Adrenal gland (tissue), 12 donors: Measurements from ENCODE around the gene IL6R. TPM values are rescaled to one million over a fixed set of nuclear protein-coding genes. Genes with fewer than 3 reads are reported as not detected.

Source experiments
- DNase-seq, 7 donors: peaks; one replicate each; pipeline ENCODE4 v3.0.0-alpha.2; 2019 to 2020
- H3K27ac ChIP-seq, 5 donors: fragments of 200-600 bp; sonication (generic) in 4 of 5; 1 replicate in 3 of 5; 2 replicates in 2 of 5; pipeline versions ENCODE4 v1.5.1 to v1.8.0; 2016 to 2020; ENCODE audit warnings: mild to moderate bottlenecking in 1 of 5
- H3K27me3 ChIP-seq: fragments of 200-600 bp; 2 replicates; pipeline ENCODE4 v1.8.0; 2021
- H3K36me3 ChIP-seq, 2 donors: fragments of 200-600 bp; replicated peaks in 1 of 2; 1 replicate in 1 of 2; 2 replicates in 1 of 2; pipeline versions ENCODE4 v1.5.1 to v1.8.0; 2018 to 2022
- H3K4me1 ChIP-seq, 2 donors: fragments of 200-600 bp; replicated peaks in 1 of 2; 1 replicate in 1 of 2; 2 replicates in 1 of 2; pipeline versions ENCODE4 v1.5.1 to v1.8.0; 2018 to 2021
- H3K4me3 ChIP-seq, 4 donors: fragments of 200-600 bp; sonication (generic) in 3 of 4; one replicate each; pipeline ENCODE4 v1.5.1; 2016 to 2018
- H3K9me3 ChIP-seq, 3 donors: fragments of 200-600 bp; sonication (generic) in 1 of 3; replicated peaks in 1 of 3; 1 replicate in 2 of 3; 2 replicates in 1 of 3; pipeline versions ENCODE4 v1.5.1 to v1.8.0; 2016 to 2021
- CTCF ChIP-seq, 6 experiments: fragments of 450-650 bp in 4 of 6; fragments of 200-600 bp in 2 of 6; sonication (generic) in 1 of 6; IDR thresholded peaks; 1 replicate in 5 of 6; 2 replicates in 1 of 6; pipeline versions ENCODE4 v1.5.1 to v1.8.0; 2016 to 2021; ENCODE audit warnings: antibody characterized with exemption in 6 of 6, mild to moderate bottlenecking in 2 of 6, moderate library complexity in 1 of 6
- POLR2A ChIP-seq, 2 donors: fragments of 450-650 bp; IDR thresholded peaks; one replicate each; pipeline ENCODE4 v1.6.1; 2017; ENCODE audit warnings: antibody characterized with exemption in 2 of 2, mild to moderate bottlenecking in 2 of 2, moderate library complexity in 1 of 2
- WGBS, 4 donors: extraction: QIAGEN DNeasy Blood & Tissue Kit in 2 of 4; methylation state at CpG; one replicate each; pipeline versions ENCODE4 v1.1.5 to v1.1.7; 2013 to 2017; 5-methylcytosine and 5-hydroxymethylcytosine counted together
- intact Hi-C, 2 donors: fragments of 100-400 bp; cut with DNase I; formaldehyde crosslinking; loops; one replicate each; pipeline versions ENCODE4 v1.14.1 to v1.15.0; 2022 to 2023
- polyA plus RNA-seq, 3 donors: library from polyadenylated mRNA; stranded (reverse); fragments of 200-250 nt in 2 of 3; fragments of 350-450 nt in 1 of 3; fragmentation: Illumina TruSeq in 1 of 3; extraction: RNeasy Lipid Tissue Mini Kit (QIAGEN cat#74804) in 1 of 3; gene quantifications; one replicate each; pipeline ENCODE4 v1.2.3, GENCODE V29; 2013 to 2014
- total RNA-seq, 9 donors: library from RNA; depleted of rRNA in 4 of 9; stranded (reverse); fragments of >200 nt in 4 of 9; fragments of 120-200 nt in 1 of 9; fragmentation: NEBNext Ultra II Directional in 1 of 9; extraction: Animal tissue kit (Norgen Biotek cat#: 25700) in 1 of 9; gene quantifications; one replicate each; pipeline versions ENCODE4 v1.1.0 to v1.2.4, GENCODE V29; 2013 to 2023
- donor health status: healthy with polysubstance abuse.
- donor health status: Bipolar disorder and iron deficiency.
- donor health status: DM: yes; HTN: yes; CAD: no.
- donor health status: DM: no; HTN: no; CAD: no.
- donor health status: DM: no; HTN: no; CAD: no.
- donor health status: DM: yes; HTN: yes; CAD: no.

The IL6R gene
- total and polyA plus RNA-seq, 12 donors, result 4.4 to 43.0 (median 13.6) TPM

DNA sequence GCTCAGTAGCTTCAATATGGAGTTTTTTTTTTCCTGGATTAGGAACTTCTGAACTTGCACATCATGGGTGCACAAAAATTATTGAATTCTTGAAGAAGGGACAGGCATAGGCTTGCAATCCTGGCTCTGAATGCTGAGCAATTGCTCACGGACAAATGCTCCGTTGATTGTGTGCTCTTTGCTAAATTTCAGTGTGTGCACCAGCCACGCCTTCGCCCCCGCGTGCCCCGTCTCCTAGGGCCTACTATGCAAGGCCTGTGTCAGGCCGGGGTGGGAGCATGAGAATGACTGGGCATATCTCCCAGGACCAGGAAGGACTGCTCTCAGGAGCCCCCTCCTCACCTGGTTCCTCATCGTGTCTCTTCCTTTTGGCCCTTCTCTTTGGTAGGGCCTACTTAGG lies 17.4 kb downstream of the IL6R start:
- Histone ChIP-seq H3K36me3 (no peaks in the 10 kb centered on the region), H3K27ac (peak overlapping the region in 3 of 5 donors; percentile 64 to 99 (median 66)), H3K4me1 (peaks cover 75 to 81% of the 10 kb centered on the region in 2 donors), H3K4me3 (no peak overlapping the region), H3K9me3 (no peaks in the 10 kb centered on the region), H3K27me3 (no peaks in the 10 kb centered on the region)
- 74 to 89% (median 84%) methylated on average over 8 to 9 of the region's 9 CpGs for WGBS, 4 donors
- no peak for DNase-seq
- intact Hi-C loops, result no loop called here
- TF ChIP-seq POLR2A (IDR thresholded peaks at IDR 0.05) (no peak), CTCF (IDR thresholded peaks at IDR 0.05) (no peak)

GRCh38 chr1:154423304-154423987 lies 18.3 kb downstream of the IL6R start:
- no peak for TF ChIP-seq CTCF (IDR thresholded peaks at IDR 0.05)
- TF ChIP-seq POLR2A (IDR thresholded peaks at IDR 0.05), result peak in 1 of 2 donors; percentile 14
- Histone ChIP-seq H3K36me3 (no peaks in the 10 kb centered on the region), H3K9me3 (no peaks in the 10 kb centered on the region), H3K27me3 (no peaks in the 10 kb centered on the region), H3K27ac (peak overlapping the region; percentile 1 to 99 (median 66)), H3K4me1 (peaks cover 75 to 81% of the 10 kb centered on the region in 2 donors), H3K4me3 (peak overlapping the region in 1 of 4 donors; percentile 12)
- intact Hi-C loops, result no loop called here
- 19 to 27% (median 26%) methylated on average over 5 of the region's 5 CpGs for WGBS, 4 donors
- DNase-seq, result peak in 3 of 7 donors; percentile 47 to 60 (median 59)

GRCh38 chr1:154423988-154424326 lies 18.8 kb downstream of the IL6R start:
- H3K4me1 ChIP-seq, result peaks cover 74 to 79% of the 10 kb centered on the region in 2 donors
- intact Hi-C loops, result no loop called here
- peak overlapping the region in 1 of 4 donors; percentile 12 for H3K4me3 ChIP-seq
- H3K9me3 ChIP-seq, result no peaks in the 10 kb centered on the region
- H3K27ac ChIP-seq, result peak overlapping the region in 4 of 5 donors; percentile 1 to 99 (median 74)
- no peaks in the 10 kb centered on the region for H3K27me3 ChIP-seq
- TF ChIP-seq CTCF (IDR thresholded peaks at IDR 0.05), result no peak
- TF ChIP-seq POLR2A (IDR thresholded peaks at IDR 0.05), result no peak
- WGBS, 4 donors, result 30 to 73% (median 50%) methylated on average over 2 to 7 of the region's 7 CpGs
- H3K36me3 ChIP-seq, result no peaks in the 10 kb centered on the region
- no peak for DNase-seq

DNA sequence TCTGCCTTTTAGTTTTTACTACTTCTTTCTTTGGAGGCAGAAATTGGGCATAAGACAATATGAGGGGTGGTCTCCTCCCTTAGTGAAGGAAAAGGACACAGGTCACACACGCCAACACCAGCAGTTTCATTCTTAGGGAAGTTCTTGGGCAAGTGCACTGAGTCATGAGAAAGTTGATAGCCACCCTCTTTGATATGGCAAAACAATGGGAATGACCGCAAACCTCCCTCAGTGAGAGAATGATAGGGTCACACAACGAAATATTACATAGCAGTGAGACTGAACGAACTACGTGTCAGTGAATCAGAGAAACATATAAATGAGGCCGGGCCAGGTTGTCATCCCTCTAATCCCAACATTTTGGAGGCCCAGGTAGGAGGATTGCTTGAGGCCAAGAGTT lies 20.0 kb downstream of the IL6R start:
- no peak for DNase-seq
- Histone ChIP-seq H3K27me3 (no peaks in the 10 kb centered on the region), H3K27ac (no peak overlapping the region), H3K4me1 (peaks cover 62 to 66% of the 10 kb centered on the region in 2 donors), H3K36me3 (no peaks in the 10 kb centered on the region), H3K9me3 (no peaks in the 10 kb centered on the region), H3K4me3 (no peak overlapping the region)
- WGBS, 4 donors, result 75 to 94% (median 79%) methylated on average over 6 of the region's 6 CpGs
- intact Hi-C loops, result no loop called here
- TF ChIP-seq CTCF (IDR thresholded peaks at IDR 0.05) (no peak), POLR2A (IDR thresholded peaks at IDR 0.05) (no peak)
